GM13976 (cell line): ENCODE measurements around the gene QRFP.

Source experiments
- DNase-seq: peaks from one replicate; pipeline ENCODE4 v3.0.0; 2012; ENCODE audit warnings: low spot score
- CTCF ChIP-seq: IDR thresholded peaks from 2 replicates; pipeline ENCODE4 v1.5.1; 2012; ENCODE audit warnings: borderline replicate concordance, mild to moderate bottlenecking; ENCODE audit not compliant: insufficient read depth; ENCODE audit errors: extremely low read depth, missing control alignments, control extremely low read depth
- in situ Hi-C: fragments of 300-500 bp; cut with MboI; formaldehyde crosslinking; loops from one replicate; pipeline ENCODE4 v1.12.0; 2022; ENCODE audit warnings: low sequenced_read_pairs, mixed read lengths, inconsistent platforms; ENCODE audit not compliant: unreplicated experiment

The QRFP gene

GRCh38 chr9:130871395-130872062, 25.1 kb downstream of the QRFP start:
- no peak for TF ChIP-seq CTCF
- in situ Hi-C loops = loop anchor here (10.0 kb wide), 1 partner anchor 63 kb away; the partner anchor contains the start of gene FIBCD1
- DNase-seq = no peak

DNA sequence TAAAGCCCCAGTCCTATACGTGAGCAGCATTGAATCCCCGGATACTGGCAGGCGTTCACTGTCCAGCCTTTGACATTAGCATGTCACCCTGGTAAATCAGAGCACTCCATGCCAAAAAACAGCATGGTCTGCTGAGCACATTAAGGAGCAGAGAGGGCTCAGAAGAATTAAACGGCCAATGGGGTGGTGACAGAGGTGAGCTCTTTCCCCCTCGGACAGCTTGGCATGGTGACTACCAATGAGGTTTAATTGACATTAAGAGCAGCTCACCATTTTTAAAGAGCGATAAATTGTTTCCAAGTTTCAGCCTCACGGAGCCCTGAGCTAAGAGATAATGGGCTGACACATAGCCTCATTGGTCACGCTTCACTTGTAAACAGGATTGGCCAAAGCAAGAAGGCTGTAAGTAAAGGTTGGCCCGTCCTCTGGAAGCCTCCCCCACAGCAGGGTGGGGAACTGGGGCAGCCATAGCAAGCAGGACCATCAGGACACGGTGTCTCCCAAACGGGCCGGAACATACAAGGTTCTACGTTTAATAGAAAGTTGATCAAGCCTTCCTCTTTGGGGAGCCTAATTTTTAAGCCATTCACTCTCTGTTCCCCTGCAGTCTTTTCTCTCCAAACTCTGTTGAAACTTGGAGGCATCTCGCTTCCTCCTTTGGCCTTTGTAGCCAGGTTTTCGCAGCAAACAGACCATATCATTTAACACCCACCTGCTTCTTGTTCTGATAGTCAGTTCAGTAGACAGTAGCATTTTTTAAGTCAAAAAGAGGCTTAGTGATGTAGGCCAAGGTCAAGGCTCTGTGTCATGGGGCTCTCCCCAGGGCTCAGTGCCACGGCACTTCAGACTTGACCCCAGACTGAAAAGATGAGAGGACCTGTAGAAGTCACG, 25.9 kb downstream of the QRFP start:
- in situ Hi-C loops = loop anchor here (10.0 kb wide), 1 partner anchor 64 kb away; the partner anchor contains the start of gene FIBCD1
- DNase-seq = peak; percentile 83
- TF ChIP-seq CTCF = no peak

GRCh38 chr9:130869250-130869649, 27.4 kb downstream of the QRFP start:
- no peak for DNase-seq
- TF ChIP-seq CTCF = no peak
- in situ Hi-C loops = loop anchor here (5.0 to 10.0 kb wide), 2 partner anchors 94 to 162 kb away; no protein-coding TSS in a partner anchor

DNA sequence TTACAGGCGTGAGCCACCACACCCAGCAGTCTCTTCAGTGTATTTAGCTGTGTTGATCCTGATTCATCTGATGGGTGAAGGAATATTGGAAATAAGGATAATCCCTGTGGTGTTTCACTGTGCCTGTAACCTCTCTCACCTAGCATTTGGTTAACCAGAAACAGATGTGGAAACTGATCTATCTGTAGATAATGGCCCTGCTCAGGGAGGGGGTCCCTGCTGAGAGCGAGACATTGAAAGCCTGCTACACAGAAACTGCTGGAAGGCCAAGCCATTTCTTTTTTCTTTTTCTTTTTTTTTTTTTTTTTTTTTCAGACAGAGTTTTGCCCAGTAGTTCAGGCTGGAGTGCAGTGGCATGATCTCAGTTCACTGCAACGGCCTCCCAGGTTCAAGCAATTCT, 28.4 kb downstream of the QRFP start:
- TF ChIP-seq CTCF = no peak
- in situ Hi-C loops = loop anchor here (5.0 to 10.0 kb wide), 2 partner anchors 93 to 161 kb away; no protein-coding TSS in a partner anchor

GRCh38 chr9:130867556-130867955, 29.1 kb downstream of the QRFP start:
- no peak for TF ChIP-seq CTCF
- no peak for DNase-seq
- in situ Hi-C loops = loop anchor here (5.0 to 10.0 kb wide), 2 partner anchors 93 to 160 kb away; no protein-coding TSS in a partner anchor

More for the DNA sequence above, 28.4 kb downstream of the QRFP start:
- no peak for DNase-seq

GRCh38 chr9:130866474-130866965, 30.1 kb downstream of the QRFP start:
- in situ Hi-C loops = loop anchor here (5.0 to 10.0 kb wide), 2 partner anchors 92 to 159 kb away; no protein-coding TSS in a partner anchor
- TF ChIP-seq CTCF = peak; percentile 61
- peak; percentile 54 for DNase-seq
